GM12878 (cell line): ENCODE measurements around the gene RUFY2.

Experiments used
- ATF2 ChIP-seq: IDR thresholded peaks from 2 replicates; pipeline ENCODE4 v1.6.1; 2012; ENCODE audit warnings: low read length, inconsistent platforms
- CEBPB ChIP-seq, 2 experiments: fragments of 150-350 bp in 1 of 2; IDR thresholded peaks; 2 replicates each; pipeline ENCODE4 v1.6.1; 2012 to 2014; ENCODE audit warnings: low read depth in 2 of 2, low read length in 2 of 2, borderline replicate concordance in 1 of 2, inconsistent platforms in 1 of 2
- CEBPZ ChIP-seq: fragments of 150-350 bp; IDR thresholded peaks from 2 replicates; pipeline ENCODE4 v1.6.1; 2016; ENCODE audit warnings: low read depth, low read length
- CTCF ChIP-seq, 3 experiments: IDR thresholded peaks in 2 of 3; conservative IDR thresholded peaks in 1 of 3; 2 replicates each; pipeline ENCODE4 v1.5.1; 2011; ENCODE audit warnings: low read depth in 3 of 3, low read length in 3 of 3, mild to moderate bottlenecking in 3 of 3, control low read depth in 2 of 3, moderate library complexity in 2 of 3, inconsistent platforms in 1 of 3, mixed read lengths in 1 of 3; ENCODE audit not compliant: control insufficient read depth in 2 of 3, insufficient read depth in 1 of 3; ENCODE audit errors: extremely low read depth in 1 of 3
- EGR1 ChIP-seq, 2 experiments: IDR thresholded peaks; 1 replicate in 1 of 2; 2 replicates in 1 of 2; pipeline ENCODE4 v1.6.1; 2011 to 2012; ENCODE audit warnings: low read depth in 2 of 2, low read length in 2 of 2, borderline replicate concordance in 1 of 2, mild to moderate bottlenecking in 1 of 2, moderate library complexity in 1 of 2
- EP300 ChIP-seq, 2 experiments: fragments of 150-350 bp in 1 of 2; IDR thresholded peaks; 2 replicates each; pipeline ENCODE4 v1.6.1; 2011 to 2012; ENCODE audit warnings: low read depth in 2 of 2, low read length in 2 of 2, borderline replicate concordance in 1 of 2, improper control_type of control experiment in 1 of 2, inconsistent platforms in 1 of 2; ENCODE audit not compliant: control insufficient read depth in 1 of 2
- GABPA ChIP-seq: IDR thresholded peaks from 2 replicates; pipeline ENCODE4 v1.6.1; 2014; ENCODE audit warnings: antibody characterized with exemption, low read depth, mild to moderate bottlenecking, inconsistent platforms
- JUND ChIP-seq: IDR thresholded peaks from 2 replicates; pipeline ENCODE4 v1.6.1; 2012; ENCODE audit warnings: low read depth, mild to moderate bottlenecking, low read length, improper control_type of control experiment, moderate library complexity
- MYC ChIP-seq: IDR thresholded peaks from 2 replicates; pipeline ENCODE4 v1.6.1; 2011; ENCODE audit warnings: mild to moderate bottlenecking, low read length, moderate library complexity, inconsistent platforms; ENCODE audit not compliant: insufficient read depth, insufficient replicate concordance, insufficient read length, severe bottlenecking
- NFIC ChIP-seq: IDR thresholded peaks from 2 replicates; pipeline ENCODE4 v1.6.1; 2012; ENCODE audit warnings: low read depth, mild to moderate bottlenecking, inconsistent platforms, low read length, moderate library complexity
- NFYB ChIP-seq: IDR thresholded peaks from 2 replicates; pipeline ENCODE4 v1.6.1; 2011; ENCODE audit warnings: low read depth, mild to moderate bottlenecking, low read length, improper control_type of control experiment, moderate library complexity; ENCODE audit not compliant: insufficient read depth
- POLR2AphosphoS5 ChIP-seq: IDR thresholded peaks from 2 replicates; pipeline ENCODE4 v1.6.1; 2011; ENCODE audit warnings: mild to moderate bottlenecking, low read length, inconsistent platforms
- SP1 ChIP-seq: IDR thresholded peaks from one replicate; pipeline ENCODE4 v1.6.1; 2011; ENCODE audit warnings: low read depth, low read length
- USF2 ChIP-seq: IDR thresholded peaks from 2 replicates; pipeline ENCODE4 v1.6.1; 2011; ENCODE audit warnings: low read depth, low read length, improper control_type of control experiment, borderline replicate concordance

GRCh38 chr10:68315582-68315981 is 91.5 kb downstream of the RUFY2 start:
- TF ChIP-seq USF2 (no peak), ATF2 (no peak), JUND (no peak), CEBPZ (no peak), CTCF (IDR thresholded peaks at IDR 0.05 in 2 of 3, conservative IDR thresholded peaks at IDR 0.05 in 1 of 3; ENCODE audit: control insufficient read depth in 2 of 3, extremely low read depth in 1 of 3, insufficient read depth in 1 of 3, low read depth in 3 of 3, low read length in 3 of 3) (no peak), EP300 (IDR thresholded peaks at IDR 0.05; ENCODE audit: borderline replicate concordance in 1 of 2, control insufficient read depth in 1 of 2, low read depth in 2 of 2, low read length in 2 of 2) (no peak), SP1 (no peak), EGR1 (IDR thresholded peaks at IDR 0.05; ENCODE audit: borderline replicate concordance in 1 of 2, low read depth in 2 of 2, low read length in 2 of 2) (no peak), MYC (no peak), POLR2AphosphoS5 (no peak), NFIC (no peak), GABPA (no peak), NFYB (no peak), CEBPB (IDR thresholded peaks at IDR 0.05; ENCODE audit: borderline replicate concordance in 1 of 2, low read depth in 2 of 2, low read length in 2 of 2) (no peak)
